ENCODE measurements around the gene PRKN. TPM values are rescaled to one million over a fixed set of nuclear protein-coding genes. Genes with fewer than 3 reads are reported as not detected.

PRKN gene
- total RNA-seq, 2 experiments from 2014 or later = 0.82 to 1.00 TPM

- ChIA-PET CTCF (no interaction called here), POLR2A (no interaction called here)
- Mint-ChIP-seq H3K27ac (no peak overlapping the region), H3K27me3 (no peaks in the 10 kb centered on the region), H3K4me3 (no peak overlapping the region), H3K4me1 (ENCODE audit: low read depth) (no peaks in the 10 kb centered on the region), H3K9me3 (no peaks in the 10 kb centered on the region), H3K36me3 (no peaks in the 10 kb centered on the region)
- DNase-seq = no peak
- intact Hi-C loops (cut with micrococcal nuclease) = no loop called here
Measured at GRCh38 chr6:162649271-162649670, 78.3 kb downstream of the PRKN start.

GRCh38 chr6:162644153-162644552 is 83.4 kb downstream of the PRKN start:
- no peak overlapping the region for H3K27ac Mint-ChIP-seq
- no peaks in the 10 kb centered on the region for H3K4me1 Mint-ChIP-seq (ENCODE audit: low read depth)
- POLR2A ChIA-PET = no interaction called here

GRCh38 chr6:162640756-162641155 is 86.8 kb downstream of the PRKN start:
- POLR2A ChIA-PET = no interaction called here
- intact Hi-C loops (cut with micrococcal nuclease) = no loop called here
- no peaks in the 10 kb centered on the region for H3K4me1 Mint-ChIP-seq (ENCODE audit: low read depth)
- H3K4me3 Mint-ChIP-seq = no peak overlapping the region
- no peak for DNase-seq
- H3K27ac Mint-ChIP-seq = no peak overlapping the region
- CTCF ChIA-PET = no interaction called here
- H3K27me3 Mint-ChIP-seq = no peaks in the 10 kb centered on the region
- no peaks in the 10 kb centered on the region for H3K36me3 Mint-ChIP-seq
- no peaks in the 10 kb centered on the region for H3K9me3 Mint-ChIP-seq

More at GRCh38 chr6:162644153-162644552, 83.4 kb downstream of the PRKN start:
- CTCF ChIA-PET = no interaction called here
- Mint-ChIP-seq H3K27me3 (no peaks in the 10 kb centered on the region), H3K4me3 (no peak overlapping the region), H3K36me3 (no peaks in the 10 kb centered on the region), H3K9me3 (no peaks in the 10 kb centered on the region)
- intact Hi-C loops (cut with micrococcal nuclease) = no loop called here
- no peak for DNase-seq

GRCh38 chr6:162639951-162640350 is 87.6 kb downstream of the PRKN start:
- DNase-seq = no peak
- POLR2A ChIA-PET = no interaction called here
- H3K4me3 Mint-ChIP-seq = no peak overlapping the region
- no peaks in the 10 kb centered on the region for H3K9me3 Mint-ChIP-seq
- H3K4me1 Mint-ChIP-seq (ENCODE audit: low read depth) = no peaks in the 10 kb centered on the region
- no peaks in the 10 kb centered on the region for H3K27me3 Mint-ChIP-seq
- CTCF ChIA-PET = no interaction called here
- intact Hi-C loops (cut with micrococcal nuclease) = no loop called here
- no peak overlapping the region for H3K27ac Mint-ChIP-seq
- H3K36me3 Mint-ChIP-seq = no peaks in the 10 kb centered on the region

GRCh38 chr6:162638931-162639574 is 88.5 kb downstream of the PRKN start:
- POLR2A ChIA-PET = no interaction called here
- Mint-ChIP-seq H3K27me3 (no peaks in the 10 kb centered on the region), H3K36me3 (no peaks in the 10 kb centered on the region), H3K4me1 (ENCODE audit: low read depth) (no peaks in the 10 kb centered on the region), H3K4me3 (no peak overlapping the region), H3K9me3 (no peaks in the 10 kb centered on the region), H3K27ac (no peak overlapping the region)
- DNase-seq = no peak
- intact Hi-C loops (cut with micrococcal nuclease) = no loop called here
- CTCF ChIA-PET = no interaction called here

GRCh38 chr6:162637317-162637716 is 90.2 kb downstream of the PRKN start:
- DNase-seq = no peak
- intact Hi-C loops (cut with micrococcal nuclease) = no loop called here
- ChIA-PET CTCF (no interaction called here), POLR2A (interaction anchor here (0.6 kb wide), 1 partner anchor 225 kb away, joined by 6 read pairs; no protein-coding TSS in a partner anchor)
- Mint-ChIP-seq H3K36me3 (no peaks in the 10 kb centered on the region), H3K4me3 (no peak overlapping the region), H3K4me1 (ENCODE audit: low read depth) (no peaks in the 10 kb centered on the region), H3K27me3 (no peaks in the 10 kb centered on the region), H3K9me3 (peaks cover 1% of the 10 kb centered on the region), H3K27ac (no peak overlapping the region)

GRCh38 chr6:162636167-162636566 is 91.4 kb downstream of the PRKN start:
- Mint-ChIP-seq H3K27me3 (no peaks in the 10 kb centered on the region), H3K9me3 (peaks cover 11% of the 10 kb centered on the region), H3K27ac (no peak overlapping the region), H3K4me3 (no peak overlapping the region), H3K36me3 (no peaks in the 10 kb centered on the region), H3K4me1 (ENCODE audit: low read depth) (no peaks in the 10 kb centered on the region)
- ChIA-PET CTCF (no interaction called here), POLR2A (no interaction called here)
- no peak for DNase-seq
- intact Hi-C loops (cut with micrococcal nuclease) = no loop called here

- POLR2A ChIA-PET = no interaction called here
- Mint-ChIP-seq H3K4me1 (ENCODE audit: low read depth) (no peaks in the 10 kb centered on the region), H3K36me3 (no peaks in the 10 kb centered on the region), H3K9me3 (peaks cover 23% of the 10 kb centered on the region), H3K4me3 (no peak overlapping the region), H3K27me3 (no peaks in the 10 kb centered on the region), H3K27ac (no peak overlapping the region)
- no peak for DNase-seq
- CTCF ChIA-PET = no interaction called here
- intact Hi-C loops (cut with micrococcal nuclease) = no loop called here
Measured at GRCh38 chr6:162631546-162631945, 96.0 kb downstream of the PRKN start.

GRCh38 chr6:162630069-162630468 is 97.5 kb downstream of the PRKN start:
- no peaks in the 10 kb centered on the region for H3K4me1 Mint-ChIP-seq (ENCODE audit: low read depth)
- CTCF ChIA-PET = no interaction called here
- no peak for DNase-seq

GRCh38 chr6:162627825-162628224 is 99.7 kb downstream of the PRKN start:
- CTCF ChIA-PET = no interaction called here
- intact Hi-C loops (cut with micrococcal nuclease) = no loop called here

More at GRCh38 chr6:162630069-162630468, 97.5 kb downstream of the PRKN start:
- Mint-ChIP-seq H3K9me3 (peaks cover 23% of the 10 kb centered on the region), H3K4me3 (no peak overlapping the region), H3K27me3 (no peaks in the 10 kb centered on the region), H3K36me3 (no peaks in the 10 kb centered on the region), H3K27ac (no peak overlapping the region)
- intact Hi-C loops (cut with micrococcal nuclease) = no loop called here
- POLR2A ChIA-PET = no interaction called here

GRCh38 chr6:162627362-162627761 is 100.2 kb downstream of the PRKN start:
- no peaks in the 10 kb centered on the region for H3K36me3 Mint-ChIP-seq
- no peaks in the 10 kb centered on the region for H3K27me3 Mint-ChIP-seq
- H3K4me3 Mint-ChIP-seq = no peak overlapping the region
- intact Hi-C loops (cut with micrococcal nuclease) = no loop called here
- DNase-seq = no peak
- no peaks in the 10 kb centered on the region for H3K4me1 Mint-ChIP-seq (ENCODE audit: low read depth)
- no peak overlapping the region for H3K27ac Mint-ChIP-seq
- ChIA-PET CTCF (no interaction called here), POLR2A (no interaction called here)
- peaks cover 22% of the 10 kb centered on the region for H3K9me3 Mint-ChIP-seq

More at GRCh38 chr6:162627825-162628224, 99.7 kb downstream of the PRKN start:
- H3K27me3 Mint-ChIP-seq = no peaks in the 10 kb centered on the region
- H3K27ac Mint-ChIP-seq = no peak overlapping the region
- H3K4me3 Mint-ChIP-seq = no peak overlapping the region
- peaks cover 23% of the 10 kb centered on the region for H3K9me3 Mint-ChIP-seq
- no peaks in the 10 kb centered on the region for H3K4me1 Mint-ChIP-seq (ENCODE audit: low read depth)
- no peak for DNase-seq
- POLR2A ChIA-PET = no interaction called here
- H3K36me3 Mint-ChIP-seq = no peaks in the 10 kb centered on the region

- Mint-ChIP-seq H3K27me3 (no peaks in the 10 kb centered on the region), H3K4me3 (no peak overlapping the region), H3K9me3 (peaks cover 17% of the 10 kb centered on the region), H3K4me1 (ENCODE audit: low read depth) (no peaks in the 10 kb centered on the region), H3K36me3 (no peaks in the 10 kb centered on the region), H3K27ac (no peak overlapping the region)
- ChIA-PET CTCF (no interaction called here), POLR2A (no interaction called here)
- no peak for DNase-seq
- intact Hi-C loops (cut with micrococcal nuclease) = no loop called here
Measured at GRCh38 chr6:162626869-162627268, 100.7 kb downstream of the PRKN start.

GRCh38 chr6:162625846-162626540 is 101.6 kb downstream of the PRKN start:
- peaks cover 2% of the 10 kb centered on the region for H3K4me1 Mint-ChIP-seq (ENCODE audit: low read depth)
- H3K9me3 Mint-ChIP-seq = peaks cover 11% of the 10 kb centered on the region
- POLR2A ChIA-PET = no interaction called here
- CTCF ChIA-PET = no interaction called here
- no peak for DNase-seq
- no peak overlapping the region for H3K4me3 Mint-ChIP-seq
- no peaks in the 10 kb centered on the region for H3K27me3 Mint-ChIP-seq
- H3K27ac Mint-ChIP-seq = no peak overlapping the region
- intact Hi-C loops (cut with micrococcal nuclease) = no loop called here
- H3K36me3 Mint-ChIP-seq = no peaks in the 10 kb centered on the region

Measured in activated CD4-positive, alpha-beta memory T cell treated with anti-CD3 and anti-CD28 coated beads for 36 hours (primary cell).